K562 (cell line): ENCODE measurements around the gene ARMC9. TPM values are rescaled to one million over a fixed set of nuclear protein-coding genes. Genes with fewer than 3 reads are reported as not detected.

Experiments
- ATAC-seq: fragments of 200-7000 bp; cut with Tn5 transposase; 3 replicates; pipeline ENCODE4 v1.9.1; 2020; ENCODE audit warnings: moderate library complexity
- BruUV-seq: library from RNA; stranded (reverse); fragments of 400-500 nt; replicated peaks from 2 replicates; lab custom pipeline; 2021; lab: Mats Ljungman, UMichigan
- CTCF ChIA-PET: fragments of 300-600 bp; formaldehyde crosslinking; extraction: SDS; loops from one replicate; lab custom pipeline; 2021; ENCODE audit warnings: low intra/inter-chr PET ratio; lab: Yijun Ruan, JAX
- POLR2A ChIA-PET: fragments of 300-600, 350-650 bp; sonication (Branson Sonifier 250); formaldehyde crosslinking; extraction: SDS; loops from one replicate; lab custom pipeline; 2021; ENCODE audit warnings: antibody characterized with exemption, inconsistent platforms; lab: Yijun Ruan, JAX
- DNase-seq, 4 experiments: peaks; one replicate each; pipeline versions ENCODE4 v3.0.0 to v3.0.0-alpha.2; 2011 to 2018; ENCODE audit warnings: low spot score in 3 of 4, mixed read lengths in 3 of 4; ENCODE audit errors: extremely low read depth in 1 of 4
- FAIRE-seq: peaks from 2 replicates; lab custom pipeline; 2011; peaks lifted over from hg19 to GRCh38; lab: Jason Lieb, UNC
- H2AFZ ChIP-seq: 2 replicates; pipeline ENCODE4 v1.6.0; 2011; ENCODE audit warnings: low read depth, low read length, control low read depth, inconsistent platforms
- H3K27ac ChIP-seq: fragments of 200-600 bp; 3 replicates; pipeline ENCODE4 v1.8.0; 2011; ENCODE audit warnings: low read depth, mild to moderate bottlenecking, control low read depth, inconsistent platforms, low read length, moderate library complexity, mixed read lengths; ENCODE audit errors: extremely low read depth
- H3K27me3 ChIP-seq, 2 experiments: fragments of 300-600 bp in 1 of 2; 2 replicates in 1 of 2; 3 replicates in 1 of 2; pipeline versions ENCODE4 v1.6.0 to v1.8.0; 2011; ENCODE audit warnings: inconsistent platforms in 2 of 2, low read length in 2 of 2, mild to moderate bottlenecking in 1 of 2, mixed read lengths in 1 of 2, moderate library complexity in 1 of 2; ENCODE audit not compliant: control insufficient read depth in 2 of 2, insufficient read depth in 2 of 2
- H3K36me3 ChIP-seq: fragments of 300-600 bp; 3 replicates; pipeline ENCODE4 v1.8.0; 2011; ENCODE audit warnings: mild to moderate bottlenecking, low read length, inconsistent platforms; ENCODE audit not compliant: control insufficient read depth, insufficient read depth
- H3K4me1 ChIP-seq, 2 experiments: fragments of 200-600 bp in 1 of 2; replicated peaks in 1 of 2; 2 replicates in 1 of 2; 3 replicates in 1 of 2; pipeline versions ENCODE4 v1.5.1 to v1.8.0; 2011; ENCODE audit warnings: inconsistent platforms in 2 of 2, low read length in 2 of 2, mild to moderate bottlenecking in 1 of 2, mixed read lengths in 1 of 2, moderate library complexity in 1 of 2; ENCODE audit not compliant: control insufficient read depth in 2 of 2, insufficient read depth in 2 of 2
- H3K4me2 ChIP-seq: 2 replicates; pipeline ENCODE4 v1.6.1; 2011; ENCODE audit warnings: low read length, control low read depth, inconsistent platforms, mixed read lengths; ENCODE audit not compliant: insufficient read depth
- H3K4me3 ChIP-seq: fragments of 200-600 bp; sonication (generic), shearing (Covaris generic); 2 replicates; pipeline ENCODE4 v1.5.1; 2016; ENCODE audit warnings: control low read depth, inconsistent platforms
- H3K79me2 ChIP-seq: fragments of 200-600 bp; 3 replicates; pipeline ENCODE4 v1.8.0; 2011; ENCODE audit warnings: low read length, inconsistent platforms; ENCODE audit not compliant: control insufficient read depth, insufficient read depth
- H3K9ac ChIP-seq, 2 experiments: 2 replicates each; pipeline versions ENCODE4 v1.6.0 to v1.6.1; 2011; ENCODE audit warnings: low read depth in 2 of 2, low read length in 2 of 2, control low read depth in 1 of 2, inconsistent platforms in 1 of 2, mild to moderate bottlenecking in 1 of 2, mixed read lengths in 1 of 2; ENCODE audit not compliant: insufficient read depth in 1 of 2
- H3K9me1 ChIP-seq: one replicate; pipeline ENCODE4 v1.6.0; 2011; ENCODE audit warnings: inconsistent platforms, mild to moderate bottlenecking, low read length, moderate library complexity; ENCODE audit not compliant: control insufficient read depth, insufficient read depth
- H3K9me3 ChIP-seq: replicated peaks from 2 replicates; pipeline ENCODE4 v1.5.1; 2011; ENCODE audit warnings: low read depth, low read length, inconsistent platforms; ENCODE audit not compliant: control insufficient read depth, insufficient read depth
- H4K20me1 ChIP-seq: replicated peaks from 2 replicates; pipeline ENCODE4 v1.6.1; 2011; ENCODE audit warnings: low read length, inconsistent platforms, mixed read lengths; ENCODE audit not compliant: control insufficient read depth, insufficient read depth
- BRF1 ChIP-seq: IDR thresholded peaks from 3 replicates; pipeline ENCODE4 v1.6.1; 2011; ENCODE audit warnings: borderline replicate concordance, mild to moderate bottlenecking; ENCODE audit not compliant: insufficient read length; ENCODE audit errors: extremely low read depth
- CBX1 ChIP-seq: sonication (generic); IDR thresholded peaks from 2 replicates; pipeline ENCODE4 v1.6.1; 2016; ENCODE audit warnings: antibody characterized with exemption, low read depth, mild to moderate bottlenecking
- CGGBP1 ChIP-seq: fragments of 250-450 bp; sonication (Bioruptor Pico); IDR thresholded peaks from 2 replicates; pipeline ENCODE4 v1.9.0; 2021; ENCODE audit warnings: mild to moderate bottlenecking
- CLOCK ChIP-seq: fragments of 250-450 bp; sonication (Bioruptor Pico); IDR thresholded peaks from 2 replicates; pipeline ENCODE4 v1.4.0; 2020; ENCODE audit warnings: mild to moderate bottlenecking, moderate library complexity, borderline replicate concordance
- FOXK2 ChIP-seq, 2 experiments: fragments of 450-650 bp; IDR thresholded peaks in 1 of 2; conservative IDR thresholded peaks in 1 of 2; 2 replicates each; pipeline ENCODE4 v1.6.1; 2016; ENCODE audit warnings: low read depth in 2 of 2, mild to moderate bottlenecking in 1 of 2
- KHSRP ChIP-seq: fragments of 450-650 bp; IDR thresholded peaks from 2 replicates; pipeline ENCODE4 v1.6.1; 2017
- PRDM10 ChIP-seq: fragments of 450-650 bp; IDR thresholded peaks from 2 replicates; pipeline ENCODE4 v1.6.1; 2018; ENCODE audit not compliant: partially characterized antibody
- ZFP30 ChIP-seq: fragments of 250-450 bp; sonication (Bioruptor Pico); IDR thresholded peaks from 2 replicates; pipeline ENCODE4 v1.8.0; 2022; ENCODE audit warnings: moderate library complexity, mild to moderate bottlenecking, inconsistent platforms, borderline replicate concordance
- WGBS: fragments of 100-300 bp; shearing (Covaris generic); methylation state at CpG from one replicate; pipeline ENCODE4 v1.1.6; 2016; ENCODE audit warnings: low coverage, mixed read lengths; ENCODE audit not compliant: insufficient coverage; ENCODE audit errors: missing lambda C conversion rate; 5-methylcytosine and 5-hydroxymethylcytosine counted together
- in situ Hi-C: fragments of 300-500 bp; cut with MboI; formaldehyde crosslinking; loops from 4 replicates; pipeline ENCODE4 v1.15.0; 2018; ENCODE audit warnings: inconsistent platforms, mixed read lengths
- intact Hi-C: fragments of 100-400 bp; cut with micrococcal nuclease; formaldehyde crosslinking; loops from 2 replicates; pipeline ENCODE4 v1.14.2; 2022
- polyA plus RNA-seq, 8 experiments: library from polyadenylated mRNA; depleted of rRNA in 4 of 8; stranded (reverse) in 5 of 8; unstranded in 3 of 8; fragments of >200 nt; fragmentation: Nextera tagmentation in 2 of 8; fragmentation: Illumina TruSeq in 1 of 8; extraction: Ambion mirVana in 2 of 8; extraction: Trizol in 1 of 8; gene quantifications; 2 replicates each; pipeline versions ENCODE4 v1.2.1 to v1.2.3, GENCODE V29; 2011 to 2014; ENCODE audit warnings: inconsistent platforms in 1 of 8, missing spikeins in 1 of 8
- total RNA-seq, 7 experiments: library from RNA; depleted of rRNA in 6 of 7; stranded (reverse); fragments of >200 nt in 6 of 7; fragmentation: Illumina TruSeq in 2 of 7; extraction: Trizol in 2 of 7; gene quantifications; 2 replicates each; pipeline versions ENCODE4 v1.2.1 to v1.2.3, GENCODE V29; 2011 to 2021; ENCODE audit warnings: low replicate concordance in 1 of 7
- TF ChIP-seq, protein P1 (sequence below): fragments of 200-400 bp; formaldehyde crosslinking; IDR thresholded peaks from 2 replicates; pipeline ENCODE4 v1.6.1; 2017; ENCODE audit warnings: mild to moderate bottlenecking, low read depth, low read length, moderate library complexity
- TF ChIP-seq, protein P2 (sequence below): sonication (generic); formaldehyde crosslinking; IDR thresholded peaks from 2 replicates; pipeline ENCODE4 v1.8.1; 2023; ENCODE audit warnings: mild to moderate bottlenecking, missing genetic modification reagents, moderate library complexity

ARMC9 gene
- total and polyA plus RNA-seq, 9 of the 15 experiments (the other 6 are each of a cell fraction or from before 2014, with no cell fraction given) = 0.36 to 2.3 (median 1.1) TPM

GRCh38 chr2:231392431-231393148 lies 194.2 kb downstream of the ARMC9 start:
- CTCF ChIA-PET = no interaction called here
- peaks cover 2 to 40% of the 10 kb centered on the region in 2 experiments; a peak in 2 of 5 replicates for H3K27me3 ChIP-seq
- TF ChIP-seq ZFP30 (CRISPR knock-in tag) (no peak), BRF1 (no peak), KHSRP (no peak), PRDM10 (no peak), CBX1 (no peak), FOXK2 (conservative IDR thresholded peaks at IDR 0.05 in 1 of 2, IDR thresholded peaks at IDR 0.05 in 1 of 2; ENCODE audit: low read depth in 2 of 2) (no peak), CGGBP1 (no peak), CLOCK (no peak)
- TF ChIP-seq, protein P1, sequence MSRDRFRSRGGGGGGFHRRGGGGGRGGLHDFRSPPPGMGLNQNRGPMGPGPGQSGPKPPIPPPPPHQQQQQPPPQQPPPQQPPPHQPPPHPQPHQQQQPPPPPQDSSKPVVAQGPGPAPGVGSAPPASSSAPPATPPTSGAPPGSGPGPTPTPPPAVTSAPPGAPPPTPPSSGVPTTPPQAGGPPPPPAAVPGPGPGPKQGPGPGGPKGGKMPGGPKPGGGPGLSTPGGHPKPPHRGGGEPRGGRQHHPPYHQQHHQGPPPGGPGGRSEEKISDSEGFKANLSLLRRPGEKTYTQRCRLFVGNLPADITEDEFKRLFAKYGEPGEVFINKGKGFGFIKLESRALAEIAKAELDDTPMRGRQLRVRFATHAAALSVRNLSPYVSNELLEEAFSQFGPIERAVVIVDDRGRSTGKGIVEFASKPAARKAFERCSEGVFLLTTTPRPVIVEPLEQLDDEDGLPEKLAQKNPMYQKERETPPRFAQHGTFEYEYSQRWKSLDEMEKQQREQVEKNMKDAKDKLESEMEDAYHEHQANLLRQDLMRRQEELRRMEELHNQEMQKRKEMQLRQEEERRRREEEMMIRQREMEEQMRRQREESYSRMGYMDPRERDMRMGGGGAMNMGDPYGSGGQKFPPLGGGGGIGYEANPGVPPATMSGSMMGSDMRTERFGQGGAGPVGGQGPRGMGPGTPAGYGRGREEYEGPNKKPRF = no peak
- TF ChIP-seq, protein P2, sequence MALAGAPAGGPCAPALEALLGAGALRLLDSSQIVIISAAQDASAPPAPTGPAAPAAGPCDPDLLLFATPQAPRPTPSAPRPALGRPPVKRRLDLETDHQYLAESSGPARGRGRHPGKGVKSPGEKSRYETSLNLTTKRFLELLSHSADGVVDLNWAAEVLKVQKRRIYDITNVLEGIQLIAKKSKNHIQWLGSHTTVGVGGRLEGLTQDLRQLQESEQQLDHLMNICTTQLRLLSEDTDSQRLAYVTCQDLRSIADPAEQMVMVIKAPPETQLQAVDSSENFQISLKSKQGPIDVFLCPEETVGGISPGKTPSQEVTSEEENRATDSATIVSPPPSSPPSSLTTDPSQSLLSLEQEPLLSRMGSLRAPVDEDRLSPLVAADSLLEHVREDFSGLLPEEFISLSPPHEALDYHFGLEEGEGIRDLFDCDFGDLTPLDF (CRISPR knock-in tag) = no peak

More at GRCh38 chr2:231392431-231393148, 194.2 kb downstream of the ARMC9 start:
- no TSS peak for BruUV-seq
- Histone ChIP-seq H3K27ac (no peak overlapping the region), H3K9me1 (no peaks in the 10 kb centered on the region), H3K36me3 (no peaks in the 10 kb centered on the region), H3K4me3 (no peak overlapping the region), H2AFZ (no peak overlapping the region), H3K9ac (no peak overlapping the region), H3K4me1 (peaks cover 0 to 4% of the 10 kb centered on the region in 2 experiments; a peak in 2 of 5 replicates), H4K20me1 (no peaks in the 10 kb centered on the region), H3K79me2 (no peaks in the 10 kb centered on the region), H3K9me3 (no peaks in the 10 kb centered on the region), H3K4me2 (no peak overlapping the region)
- POLR2A ChIA-PET = no interaction called here
- ATAC-seq (no peak), DNase-seq (peak in 1 of 4 experiments; percentile 3), FAIRE-seq (no peak)
- intact Hi-C loops (no loop called here), in situ Hi-C loops (no loop called here)
- 2% methylated on average over 6 of the region's 14 CpGs for WGBS
